ENCODE measurements around the gene PDE4C. TPM values are rescaled to one million over a fixed set of nuclear protein-coding genes. Genes with fewer than 3 reads are reported as not detected.

PDE4C gene
- total RNA-seq, 4 donors from 2014 or later: not detected

DNA sequence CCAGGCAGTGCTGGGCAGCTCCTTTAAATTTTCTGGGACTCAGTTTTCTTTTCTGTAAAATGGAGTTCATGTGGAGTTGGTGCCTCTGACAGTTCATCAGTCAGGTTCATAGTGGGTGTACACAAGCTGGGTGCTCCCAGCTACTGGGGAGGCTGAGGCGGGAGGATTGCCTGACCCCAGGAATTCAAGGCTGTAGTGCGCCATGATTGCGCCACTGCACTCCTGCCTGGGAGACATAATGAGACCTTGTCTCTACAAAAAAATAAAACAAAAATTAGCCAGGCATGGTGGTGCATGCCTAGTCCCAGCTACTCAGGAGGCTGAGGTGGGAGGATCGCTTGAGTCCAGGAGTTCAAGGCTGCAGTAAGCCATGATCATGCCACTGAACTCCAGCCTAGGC, 26.9 kb upstream of the PDE4C start:
- TF ChIP-seq, protein P1, sequence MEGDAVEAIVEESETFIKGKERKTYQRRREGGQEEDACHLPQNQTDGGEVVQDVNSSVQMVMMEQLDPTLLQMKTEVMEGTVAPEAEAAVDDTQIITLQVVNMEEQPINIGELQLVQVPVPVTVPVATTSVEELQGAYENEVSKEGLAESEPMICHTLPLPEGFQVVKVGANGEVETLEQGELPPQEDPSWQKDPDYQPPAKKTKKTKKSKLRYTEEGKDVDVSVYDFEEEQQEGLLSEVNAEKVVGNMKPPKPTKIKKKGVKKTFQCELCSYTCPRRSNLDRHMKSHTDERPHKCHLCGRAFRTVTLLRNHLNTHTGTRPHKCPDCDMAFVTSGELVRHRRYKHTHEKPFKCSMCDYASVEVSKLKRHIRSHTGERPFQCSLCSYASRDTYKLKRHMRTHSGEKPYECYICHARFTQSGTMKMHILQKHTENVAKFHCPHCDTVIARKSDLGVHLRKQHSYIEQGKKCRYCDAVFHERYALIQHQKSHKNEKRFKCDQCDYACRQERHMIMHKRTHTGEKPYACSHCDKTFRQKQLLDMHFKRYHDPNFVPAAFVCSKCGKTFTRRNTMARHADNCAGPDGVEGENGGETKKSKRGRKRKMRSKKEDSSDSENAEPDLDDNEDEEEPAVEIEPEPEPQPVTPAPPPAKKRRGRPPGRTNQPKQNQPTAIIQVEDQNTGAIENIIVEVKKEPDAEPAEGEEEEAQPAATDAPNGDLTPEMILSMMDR (IDR thresholded peaks at IDR 0.05; ENCODE audit: low read depth): no peak

DNA sequence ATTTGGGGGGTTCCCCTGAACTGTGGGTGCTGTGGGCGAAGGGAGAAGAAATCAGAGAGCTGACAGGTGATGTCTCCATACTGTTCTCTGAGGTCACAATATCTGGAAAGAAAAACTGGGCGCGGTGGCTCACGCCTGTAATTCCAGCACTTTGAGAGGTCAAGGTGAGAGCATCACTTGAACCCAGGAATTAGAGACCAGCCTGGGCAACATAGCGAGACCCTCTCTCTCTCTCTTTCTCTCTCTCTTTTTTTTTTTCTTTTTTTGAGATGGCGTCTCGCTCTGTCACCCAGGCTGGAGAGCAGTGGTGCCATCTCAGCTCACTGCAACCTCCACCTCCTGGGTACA, 26.1 kb upstream of the PDE4C start:
- TF ChIP-seq, protein P1 (IDR thresholded peaks at IDR 0.05; ENCODE audit: low read depth): no peak

DNA sequence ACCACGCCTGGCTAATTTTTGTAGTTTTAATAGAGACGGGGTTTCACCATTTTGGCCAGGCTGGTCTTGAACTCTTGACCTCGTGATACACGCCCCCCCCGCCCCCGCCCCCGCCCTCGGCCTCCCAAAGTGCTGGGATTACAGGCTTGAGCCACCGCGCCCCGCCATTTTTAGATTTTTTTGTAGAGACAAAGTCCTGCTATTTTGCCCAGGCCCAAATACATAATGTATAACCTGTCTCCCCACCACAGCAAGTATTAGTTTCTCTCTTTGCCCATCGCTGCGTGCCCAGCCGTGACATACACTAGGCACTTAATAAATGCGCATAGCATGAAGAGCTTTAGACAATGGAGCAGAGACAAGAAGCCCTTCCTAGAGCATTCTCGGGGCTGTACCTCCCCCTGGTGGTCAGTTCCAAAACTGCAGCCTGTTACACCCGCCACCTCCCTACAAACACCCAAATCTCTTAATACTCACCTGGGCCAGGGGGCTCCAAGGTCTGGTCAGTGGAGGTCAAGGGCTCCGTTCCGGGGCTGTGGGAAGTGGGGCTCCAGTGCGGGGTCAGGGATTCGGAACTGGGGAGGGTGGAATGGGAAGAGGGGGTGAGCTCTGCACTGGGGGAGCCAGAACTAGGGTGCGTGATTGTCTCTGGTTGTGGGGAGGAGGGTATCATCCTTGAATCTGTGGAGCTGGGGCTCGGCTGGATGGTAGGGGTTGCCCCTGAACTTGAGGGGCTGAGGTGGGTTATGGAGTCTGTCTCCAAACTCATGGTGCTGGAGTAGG, 25.5 kb upstream of the PDE4C start:
- TF ChIP-seq, protein P1 (IDR thresholded peaks at IDR 0.05; ENCODE audit: low read depth): no peak

DNA sequence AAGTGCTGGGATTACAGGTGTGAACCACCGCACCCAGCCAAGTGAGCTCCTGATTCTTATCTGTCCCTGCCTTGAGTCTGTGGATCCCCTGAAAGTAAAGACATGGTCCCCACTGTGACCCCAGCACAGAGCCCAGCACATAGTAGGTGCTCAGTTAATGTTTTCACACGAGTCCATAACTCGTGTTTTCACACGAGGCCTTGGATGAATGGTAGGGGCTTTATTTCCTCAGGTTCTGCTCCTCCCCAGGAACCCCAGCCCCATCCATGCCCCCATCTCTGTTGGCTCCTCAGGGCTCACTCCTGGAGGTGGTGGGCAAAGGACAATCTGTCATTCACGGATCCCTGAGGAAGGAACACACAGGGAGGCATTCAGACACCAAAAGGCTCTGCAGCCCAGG, 23.6 kb upstream of the PDE4C start:
- TF ChIP-seq, protein P1 (IDR thresholded peaks at IDR 0.05; ENCODE audit: low read depth): no peak

DNA sequence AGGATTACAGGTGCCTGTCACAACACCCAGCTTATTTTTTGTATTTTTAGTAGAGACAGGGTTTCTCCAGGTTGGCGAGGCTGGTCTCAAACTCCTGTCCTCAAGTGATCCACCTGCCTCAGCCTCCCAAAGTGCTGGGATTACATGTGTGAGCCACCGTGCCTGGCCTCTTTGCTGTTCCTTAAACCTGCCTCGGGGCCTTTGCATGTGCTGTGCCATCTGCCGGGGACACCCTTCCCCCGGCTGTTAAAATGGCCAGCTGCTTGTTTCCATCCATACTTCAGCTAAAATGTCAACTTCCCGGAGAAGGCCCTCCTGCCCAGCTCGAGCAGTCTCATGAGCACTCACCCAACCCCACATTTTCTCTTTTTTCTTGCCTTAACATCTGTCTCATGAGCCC, 19.1 kb upstream of the PDE4C start:
- TF ChIP-seq, protein P1 (IDR thresholded peaks at IDR 0.05; ENCODE audit: low read depth): no peak

DNA sequence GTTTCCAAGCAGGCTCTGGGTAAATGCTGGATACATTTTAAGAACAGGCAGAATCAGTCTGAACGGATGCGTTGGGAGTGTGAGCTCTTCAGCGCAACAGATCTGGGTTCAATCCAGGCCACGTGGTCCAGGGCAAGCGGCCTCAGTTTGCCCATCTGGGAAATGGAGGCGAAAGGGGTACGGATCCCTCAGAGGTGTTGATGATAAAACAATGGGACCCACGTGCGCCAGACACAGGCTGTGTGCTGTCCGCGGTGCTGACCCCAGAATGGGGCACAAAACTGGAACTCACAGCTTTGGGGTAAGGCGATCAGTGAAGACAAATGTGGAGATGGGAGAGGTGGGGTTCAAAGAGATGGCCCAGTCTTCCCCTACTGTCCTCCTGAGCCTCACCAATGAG, 13.1 kb upstream of the PDE4C start:
- TF ChIP-seq, protein P1 (IDR thresholded peaks at IDR 0.05; ENCODE audit: low read depth): no peak

DNA sequence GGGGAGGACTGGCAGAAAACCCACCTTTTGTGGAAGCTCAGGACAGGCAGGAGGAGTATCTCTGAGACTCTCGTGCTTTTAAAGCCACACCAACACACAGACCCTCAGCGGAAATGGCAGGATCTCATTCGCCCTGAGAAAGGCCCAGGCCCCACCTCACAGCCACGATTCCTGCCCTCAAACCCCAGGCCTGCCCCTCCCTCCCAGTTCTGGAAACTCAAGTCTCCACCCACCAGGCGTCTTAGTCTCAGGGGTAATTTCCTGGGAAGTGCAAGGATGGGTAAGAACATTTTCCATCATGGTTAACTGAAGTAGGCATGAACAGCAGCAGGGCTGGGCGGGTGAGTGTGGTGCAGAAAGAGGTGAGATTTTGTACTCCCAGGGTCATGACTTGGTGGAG, 8.0 kb upstream of the PDE4C start:
- TF ChIP-seq, protein P1 (IDR thresholded peaks at IDR 0.05; ENCODE audit: low read depth): no peak

Measured in subcutaneous adipose tissue (tissue), 4 donors.